Right lobe of liver (tissue), 6 donors: Measurements from ENCODE around the gene CPN2. TPM values are rescaled to one million over a fixed set of nuclear protein-coding genes. Genes with fewer than 3 reads are reported as not detected.
A peak's percentile ranks its signal among the peaks of the same experiment; 100 is the strongest.

Source experiments
- ATAC-seq, 4 donors: fragments of 200-7000 bp; cut with Tn5 transposase; one replicate each; pipeline ENCODE4 v1.9.1; 2020; ENCODE audit warnings: mild to moderate bottlenecking in 4 of 4, moderate library complexity in 4 of 4
- DNase-seq, 3 donors: peaks; one replicate each; pipeline ENCODE4 v3.0.0-alpha.2; 2020
- H3K27ac ChIP-seq, 3 donors: fragments of 200-600 bp; one replicate each; pipeline ENCODE4 v1.8.0; 2022
- H3K27me3 ChIP-seq, 2 donors: fragments of 200-600 bp; one replicate each; pipeline ENCODE4 v1.8.0; 2022
- H3K36me3 ChIP-seq, 4 donors: fragments of 200-600 bp; sonication (generic) in 1 of 4; one replicate each; pipeline versions ENCODE4 v1.5.1 to v1.8.0; 2017 to 2022; ENCODE audit warnings: control low read depth in 1 of 4
- H3K4me1 ChIP-seq, 4 donors: fragments of 200-600 bp; sonication (generic) in 1 of 4; one replicate each; pipeline versions ENCODE4 v1.5.1 to v1.8.0; 2017 to 2022; ENCODE audit warnings: control low read depth in 1 of 4
- H3K4me3 ChIP-seq, 3 donors: fragments of 200-600 bp; one replicate each; pipeline ENCODE4 v1.8.0; 2022
- H3K9me3 ChIP-seq, 4 donors: fragments of 200-600 bp; sonication (generic) in 1 of 4; one replicate each; pipeline versions ENCODE4 v1.5.1 to v1.8.0; 2017 to 2022; ENCODE audit warnings: control low read depth in 1 of 4
- POLR2A ChIP-seq: fragments of 450-650 bp; IDR thresholded peaks from one replicate; pipeline ENCODE4 v1.6.1; 2017; ENCODE audit warnings: antibody characterized with exemption, mild to moderate bottlenecking
- WGBS: methylation state at CpG from one replicate; pipeline ENCODE4 v1.1.6; 2018; ENCODE audit warnings: low coverage, low lambda C conversion rate; ENCODE audit not compliant: insufficient coverage; ENCODE audit errors: missing lambda C conversion rate; 5-methylcytosine and 5-hydroxymethylcytosine counted together
- intact Hi-C, 2 donors: fragments of 100-400 bp; cut with DNase I; formaldehyde crosslinking; loops; one replicate each; pipeline versions ENCODE4 v1.11.2 to v1.14.1; 2022
- total RNA-seq, 6 experiments: library from RNA; depleted of rRNA in 2 of 6; stranded (reverse); fragments of >200 nt in 2 of 6; fragmentation: NEBNext Ultra II Directional in 3 of 6; extraction: Animal tissue kit (Norgen Biotek cat#: 25700) in 3 of 6; gene quantifications; one replicate each; pipeline versions ENCODE4 v1.1.0 to v1.2.4, GENCODE V29; 2016 to 2023
- TF ChIP-seq, protein P1 (sequence below), 4 donors: fragments of 200-600 bp in 3 of 4; fragments of 450-650 bp in 1 of 4; IDR thresholded peaks; one replicate each; pipeline versions ENCODE4 v1.5.1 to v1.8.0; 2016 to 2022; ENCODE audit warnings: antibody characterized with exemption in 4 of 4, mild to moderate bottlenecking in 2 of 4
- donor health status: DM: no; HTN: yes; CAD: no.
- donor health status: DM: no; HTN: no; CAD: no.
- donor health status: DM: no; HTN: no; CAD: no.
- donor health status: DM: no; HTN: yes; CAD: no.
- donor health status: DM: no; HTN: yes; CAD: no.

Gene CPN2
- total RNA-seq, 6 experiments from 2014 or later: 173 to 307 (median 202) TPM

DNA sequence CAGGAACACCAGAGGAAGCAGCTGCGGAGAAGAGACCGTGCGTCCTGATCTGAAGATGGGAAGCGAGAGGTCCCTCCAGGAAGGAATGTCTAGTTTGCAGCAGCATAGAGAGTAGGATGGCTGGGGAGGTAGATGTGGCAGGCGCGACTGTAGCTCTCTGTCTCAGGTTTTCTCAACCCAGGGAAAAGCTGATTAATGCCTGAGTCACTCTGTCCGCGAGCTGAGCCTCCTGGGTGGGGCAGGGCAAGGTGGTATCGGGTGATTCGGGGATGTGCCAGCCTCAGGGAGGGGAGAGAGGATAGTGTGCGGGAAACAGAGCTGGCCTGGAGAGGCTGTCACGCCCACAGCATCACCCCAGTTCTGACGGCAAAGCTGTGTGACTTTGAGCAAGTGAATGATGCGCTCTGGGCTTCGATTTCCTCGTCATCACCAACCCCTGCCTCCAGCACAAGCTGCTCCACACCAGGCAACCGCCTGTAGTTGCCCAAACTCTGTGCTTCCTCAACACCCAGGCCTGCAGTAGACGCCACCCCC lies 28.4 kb downstream of the CPN2 start:
- peak in 1 of 3 donors; percentile 42 for DNase-seq
- intact Hi-C loops: loop anchor here in 1 of 2 donors (5.0 kb wide), 1 partner anchor 550 kb away; no protein-coding TSS in a partner anchor
- ATAC-seq: peak in 1 of 4 donors; percentile 50
- Histone ChIP-seq H3K36me3 (no peaks in the 10 kb centered on the region), H3K9me3 (no peaks in the 10 kb centered on the region), H3K27ac (no peak overlapping the region), H3K27me3 (no peaks in the 10 kb centered on the region), H3K4me3 (no peak overlapping the region), H3K4me1 (peaks cover 0 to 13% (median 5%) of the 10 kb centered on the region in 4 donors)
- WGBS: 78% methylated on average over 8 of the region's 18 CpGs
- TF ChIP-seq, protein P1, sequence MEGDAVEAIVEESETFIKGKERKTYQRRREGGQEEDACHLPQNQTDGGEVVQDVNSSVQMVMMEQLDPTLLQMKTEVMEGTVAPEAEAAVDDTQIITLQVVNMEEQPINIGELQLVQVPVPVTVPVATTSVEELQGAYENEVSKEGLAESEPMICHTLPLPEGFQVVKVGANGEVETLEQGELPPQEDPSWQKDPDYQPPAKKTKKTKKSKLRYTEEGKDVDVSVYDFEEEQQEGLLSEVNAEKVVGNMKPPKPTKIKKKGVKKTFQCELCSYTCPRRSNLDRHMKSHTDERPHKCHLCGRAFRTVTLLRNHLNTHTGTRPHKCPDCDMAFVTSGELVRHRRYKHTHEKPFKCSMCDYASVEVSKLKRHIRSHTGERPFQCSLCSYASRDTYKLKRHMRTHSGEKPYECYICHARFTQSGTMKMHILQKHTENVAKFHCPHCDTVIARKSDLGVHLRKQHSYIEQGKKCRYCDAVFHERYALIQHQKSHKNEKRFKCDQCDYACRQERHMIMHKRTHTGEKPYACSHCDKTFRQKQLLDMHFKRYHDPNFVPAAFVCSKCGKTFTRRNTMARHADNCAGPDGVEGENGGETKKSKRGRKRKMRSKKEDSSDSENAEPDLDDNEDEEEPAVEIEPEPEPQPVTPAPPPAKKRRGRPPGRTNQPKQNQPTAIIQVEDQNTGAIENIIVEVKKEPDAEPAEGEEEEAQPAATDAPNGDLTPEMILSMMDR (IDR thresholded peaks at IDR 0.05): no peak
- no peak for TF ChIP-seq POLR2A

DNA sequence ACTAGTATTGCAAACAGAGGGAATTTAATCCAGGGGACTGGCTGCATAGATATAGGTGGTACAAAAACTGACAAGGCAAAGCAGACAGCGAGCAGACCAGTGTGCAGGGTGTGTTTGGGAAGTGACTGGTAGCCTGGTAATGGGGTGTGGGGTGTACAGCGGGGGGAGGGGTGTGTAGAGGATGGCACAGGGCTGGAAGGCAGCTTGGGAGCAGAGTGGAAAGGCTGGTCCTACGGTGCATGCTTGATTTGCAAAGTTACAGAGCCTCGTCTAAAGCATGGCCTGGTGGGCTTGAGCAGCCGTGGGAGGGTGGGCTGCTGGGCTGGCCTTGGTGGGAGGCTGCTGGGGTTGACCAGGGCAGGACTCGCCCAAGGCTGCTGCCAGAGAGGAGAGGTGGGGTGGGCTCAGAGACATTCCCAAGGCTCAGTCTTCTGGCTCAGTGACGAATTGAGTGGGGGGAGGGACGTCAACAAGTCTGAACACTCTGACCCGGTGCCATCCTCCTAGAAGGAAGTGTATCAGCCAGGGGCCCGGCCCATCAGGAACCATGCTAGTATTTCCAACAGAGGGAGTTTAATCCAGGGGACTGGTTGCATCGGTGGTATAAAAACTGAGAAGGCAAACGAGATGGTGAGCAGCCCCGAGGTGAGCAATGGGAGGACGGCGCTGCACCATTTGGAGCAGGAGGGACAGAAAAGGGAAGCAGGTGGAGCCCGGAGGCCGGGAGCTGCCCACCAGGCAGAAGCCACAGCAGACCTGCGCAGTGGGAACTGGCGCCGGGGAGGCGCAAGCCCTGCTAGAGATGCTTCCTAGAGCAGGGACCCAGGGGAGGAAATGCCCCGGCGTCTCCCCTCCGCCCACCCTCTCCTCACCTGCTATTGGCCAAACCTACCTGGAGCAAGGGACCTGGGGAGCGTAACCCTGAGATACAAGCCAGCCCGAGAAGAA lies 29.2 kb downstream of the CPN2 start:
- no peak for ATAC-seq
- 79% methylated on average over 9 of the region's 26 CpGs for WGBS
- peak in 1 of 3 donors; percentile 52 for DNase-seq

DNA sequence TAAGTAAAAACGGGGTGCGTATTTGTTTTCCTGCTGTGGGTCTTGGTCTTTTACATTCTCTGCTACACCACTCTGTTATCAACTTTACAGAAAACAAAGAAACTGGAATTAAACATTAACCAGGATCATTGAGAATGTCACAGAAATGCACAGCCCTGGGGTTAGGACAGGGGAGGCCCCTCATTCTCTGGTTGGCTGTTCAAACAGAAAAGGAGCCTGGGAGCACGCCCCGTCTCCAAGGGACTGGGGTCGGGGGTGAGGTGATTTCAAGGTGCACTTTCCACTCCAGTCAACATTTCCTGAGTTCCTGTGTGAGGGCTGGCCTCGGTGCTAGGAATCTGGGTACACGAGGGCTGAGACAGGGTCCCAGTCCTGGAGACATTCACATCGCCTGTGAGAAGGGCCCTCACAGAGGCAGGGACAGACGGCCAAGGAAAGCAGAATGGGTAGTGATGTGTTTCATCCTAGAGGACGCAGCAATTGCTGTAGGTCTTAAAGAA lies 30.3 kb downstream of the CPN2 start:
- intact Hi-C loops: loop anchor here in 1 of 2 donors (5.0 kb wide), 1 partner anchor 548 kb away; no protein-coding TSS in a partner anchor
- ATAC-seq (peak; percentile 43 to 70 (median 52)), DNase-seq (peak in 1 of 3 donors; percentile 45)
- H3K36me3 ChIP-seq: no peaks in the 10 kb centered on the region
- no peak overlapping the region for H3K27ac ChIP-seq
- WGBS: 50% methylated on average over 6 of the region's 10 CpGs
- no peak overlapping the region for H3K4me3 ChIP-seq
- TF ChIP-seq POLR2A: no peak
- TF ChIP-seq, protein P1 (IDR thresholded peaks at IDR 0.05): no peak
- H3K27me3 ChIP-seq: no peaks in the 10 kb centered on the region
- no peaks in the 10 kb centered on the region for H3K9me3 ChIP-seq
- peaks cover 0 to 14% (median 7%) of the 10 kb centered on the region in 4 donors for H3K4me1 ChIP-seq

More for the DNA sequence above, 29.2 kb downstream of the CPN2 start:
- Histone ChIP-seq H3K4me1 (peaks cover 0 to 13% (median 5%) of the 10 kb centered on the region in 4 donors), H3K9me3 (no peaks in the 10 kb centered on the region), H3K36me3 (no peaks in the 10 kb centered on the region), H3K27ac (no peak overlapping the region), H3K4me3 (no peak overlapping the region), H3K27me3 (no peaks in the 10 kb centered on the region)
- TF ChIP-seq, protein P1 (IDR thresholded peaks at IDR 0.05): no peak
- no peak for TF ChIP-seq POLR2A
- intact Hi-C loops: loop anchor here in 1 of 2 donors (5.0 kb wide), 1 partner anchor 550 kb away; no protein-coding TSS in a partner anchor

DNA sequence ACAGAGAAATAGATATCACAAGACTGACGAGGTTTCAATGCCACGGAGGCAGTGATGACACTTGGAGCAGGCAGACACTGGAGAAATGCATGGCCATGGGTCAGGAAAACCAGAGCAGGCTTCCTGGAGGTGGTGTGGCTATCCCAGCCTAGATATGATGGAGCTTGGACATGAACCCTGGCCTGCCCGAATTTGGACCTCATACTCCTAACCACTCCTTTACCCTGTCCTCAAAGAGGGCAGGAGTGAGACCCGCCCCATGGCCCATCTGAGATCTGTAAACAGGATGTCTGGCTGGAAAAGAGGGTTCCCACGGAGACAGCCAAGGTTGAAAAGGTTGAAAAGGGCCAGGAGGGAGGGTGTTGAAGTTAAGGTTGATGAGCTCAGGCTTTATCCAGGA lies 31.0 kb downstream of the CPN2 start:
- DNase-seq: peak in 1 of 3 donors; percentile 57
- WGBS: 48% methylated on average over 5 of the region's 5 CpGs
- TF ChIP-seq POLR2A: no peak
- TF ChIP-seq, protein P1 (IDR thresholded peaks at IDR 0.05): no peak
- Histone ChIP-seq H3K36me3 (no peaks in the 10 kb centered on the region), H3K27ac (no peak overlapping the region), H3K9me3 (no peaks in the 10 kb centered on the region), H3K4me3 (no peak overlapping the region), H3K4me1 (peaks cover 0 to 15% (median 7%) of the 10 kb centered on the region in 4 donors), H3K27me3 (no peaks in the 10 kb centered on the region)
- intact Hi-C loops: loop anchor here in 1 of 2 donors (5.0 kb wide), 1 partner anchor 548 kb away; no protein-coding TSS in a partner anchor
- no peak for ATAC-seq
